Endodermal cell (in vitro differentiated cells): ENCODE data around the gene ARHGAP45. TPM values are rescaled to one million over a fixed set of nuclear protein-coding genes. Genes with fewer than 3 reads are reported as not detected.

Source experiments
- DNase-seq: peaks from one replicate; pipeline ENCODE4 v3.0.0-alpha.2; 2017
- H3K27ac ChIP-seq: 2 replicates; pipeline ENCODE4 v1.5.1; 2013; ENCODE audit warnings: mild to moderate bottlenecking, low read depth, low read length, moderate library complexity
- H3K27me3 ChIP-seq: 2 replicates; pipeline ENCODE4 v1.6.1; 2013; ENCODE audit warnings: mild to moderate bottlenecking, low read length, moderate library complexity; ENCODE audit not compliant: insufficient read depth, control insufficient read depth, poor library complexity, severe bottlenecking
- H3K36me3 ChIP-seq: 2 replicates; pipeline ENCODE4 v1.7.0; 2013; ENCODE audit warnings: mild to moderate bottlenecking, low read length, moderate library complexity; ENCODE audit not compliant: control insufficient read depth, insufficient read depth
- H3K4me1 ChIP-seq: one replicate; pipeline ENCODE4 v1.7.0; 2013; ENCODE audit warnings: low read length; ENCODE audit not compliant: control insufficient read depth, insufficient read depth
- H3K4me3 ChIP-seq: 2 replicates; pipeline ENCODE4 v1.5.1; 2013; ENCODE audit warnings: mild to moderate bottlenecking, low read length, moderate library complexity
- H3K9ac ChIP-seq: 2 replicates; pipeline ENCODE4 v1.6.1; 2013; ENCODE audit warnings: mild to moderate bottlenecking, low read length, moderate library complexity; ENCODE audit not compliant: poor library complexity, severe bottlenecking; ENCODE audit errors: extremely low read depth
- H3K9me3 ChIP-seq: 2 replicates; pipeline ENCODE4 v1.6.1; 2013; ENCODE audit warnings: mild to moderate bottlenecking, low read length, moderate library complexity; ENCODE audit not compliant: control insufficient read depth
- H3K27ac Mint-ChIP-seq: 2 replicates; pipeline ENCODE4 v1.8.0; 2020; ENCODE audit warnings: mixed read lengths
- H3K27me3 Mint-ChIP-seq: 2 replicates; pipeline ENCODE4 v1.8.0; 2021; ENCODE audit warnings: mild to moderate bottlenecking, mixed read lengths; ENCODE audit not compliant: insufficient read depth
- H3K36me3 Mint-ChIP-seq: 2 replicates; pipeline ENCODE4 v1.8.0; 2020; ENCODE audit warnings: low read depth, mixed read lengths
- H3K4me1 Mint-ChIP-seq: 2 replicates; pipeline ENCODE4 v1.8.0; 2020; ENCODE audit warnings: mixed read lengths
- H3K4me3 Mint-ChIP-seq: 2 replicates; pipeline ENCODE4 v1.8.0; 2020; ENCODE audit warnings: mild to moderate bottlenecking, moderate library complexity, mixed read lengths
- H3K9me3 Mint-ChIP-seq: 2 replicates; pipeline ENCODE4 v1.8.0; 2020; ENCODE audit warnings: mild to moderate bottlenecking, mixed read lengths
- CTCF ChIP-seq: fragments of 200-600 bp; sonication (generic); conservative IDR thresholded peaks from 2 replicates; pipeline ENCODE4 v1.5.0; 2021; ENCODE audit warnings: antibody characterized with exemption, mild to moderate bottlenecking
- WGBS, 2 experiments: methylation state at CpG; one replicate each; pipeline versions ENCODE4 v1.1.5 to v1.1.7; 2013; ENCODE audit warnings: missing lambda C conversion rate in 2 of 2, mixed read lengths in 1 of 2; ENCODE audit not compliant: insufficient coverage in 1 of 2, insufficient read length in 1 of 2; 5-methylcytosine and 5-hydroxymethylcytosine counted together
- total RNA-seq, 2 donors: library from RNA; stranded (reverse); fragmentation: NEBNext Ultra II Directional in 1 of 2; extraction: Animal tissue kit (Norgen Biotek cat#: 25700) in 1 of 2; gene quantifications; 2 replicates in 1 of 2; 3 replicates in 1 of 2; pipeline ENCODE4 v1.2.1, GENCODE V29; 2021

The ARHGAP45 gene
- total RNA-seq, 2 donors from 2014 or later, result 14.8 to 17.1 TPM

- Histone ChIP-seq H3K9ac (no peak overlapping the region), H3K27me3 (peaks cover 69% of the 10 kb centered on the region), H3K4me1 (peaks cover 5% of the 10 kb centered on the region), H3K27ac (no peak overlapping the region), H3K4me3 (no peak overlapping the region), H3K36me3 (no peaks in the 10 kb centered on the region), H3K9me3 (no peaks in the 10 kb centered on the region)
- H3K36me3 Mint-ChIP-seq, result peaks cover 1% of the 10 kb centered on the region
- peak; percentile 82 for DNase-seq
- no peak overlapping the region for H3K4me3 Mint-ChIP-seq
- 17 to 22% methylated on average over 21 of the region's 21 CpGs for WGBS, 2 experiments
- H3K27me3 Mint-ChIP-seq, result peaks cover 56% of the 10 kb centered on the region
- H3K27ac Mint-ChIP-seq, result no peak overlapping the region
- H3K4me1 Mint-ChIP-seq, result no peaks in the 10 kb centered on the region
- H3K9me3 Mint-ChIP-seq, result no peaks in the 10 kb centered on the region
- peak; percentile 60 for TF ChIP-seq CTCF
These were observed 3.6 kb downstream of the ARHGAP45 start for GRCh38 chr19:1070576-1070930.

- H3K9me3 Mint-ChIP-seq, result no peaks in the 10 kb centered on the region
- peaks cover 7% of the 10 kb centered on the region for H3K36me3 Mint-ChIP-seq
- H3K27ac ChIP-seq, result no peak overlapping the region
- H3K9me3 ChIP-seq, result no peaks in the 10 kb centered on the region
- peak overlapping the region; percentile 36 for H3K4me3 Mint-ChIP-seq
- no peak overlapping the region for H3K27ac Mint-ChIP-seq
- H3K27me3 ChIP-seq, result peaks cover 63% of the 10 kb centered on the region
- no peak overlapping the region for H3K9ac ChIP-seq
- WGBS, 2 experiments, result 4 to 7% methylated on average over 51 to 99 of the region's 99 CpGs
- peaks cover 50% of the 10 kb centered on the region for H3K27me3 Mint-ChIP-seq
- peaks cover 4% of the 10 kb centered on the region for H3K4me1 ChIP-seq
- no peaks in the 10 kb centered on the region for H3K36me3 ChIP-seq
- TF ChIP-seq CTCF, result no peak
- peak overlapping the region; percentile 23 for H3K4me3 ChIP-seq
- H3K4me1 Mint-ChIP-seq, result no peaks in the 10 kb centered on the region
- peak; percentile 81 for DNase-seq
These were observed 4.2 kb downstream of the ARHGAP45 start for GRCh38 chr19:1070931-1071791.

- Histone ChIP-seq H3K27ac (no peak overlapping the region), H3K4me1 (no peaks in the 10 kb centered on the region), H3K4me3 (no peak overlapping the region), H3K27me3 (peaks cover 49% of the 10 kb centered on the region), H3K9ac (no peak overlapping the region), H3K9me3 (no peaks in the 10 kb centered on the region), H3K36me3 (no peaks in the 10 kb centered on the region)
- Mint-ChIP-seq H3K9me3 (no peaks in the 10 kb centered on the region), H3K27ac (no peak overlapping the region), H3K4me1 (no peaks in the 10 kb centered on the region), H3K4me3 (no peak overlapping the region), H3K36me3 (peaks cover 9% of the 10 kb centered on the region), H3K27me3 (peaks cover 45% of the 10 kb centered on the region)
- DNase-seq, result no peak
- 92 to 96% methylated on average over 8 to 11 of the region's 11 CpGs for WGBS, 2 experiments
- TF ChIP-seq CTCF, result no peak
These were observed 5.5 kb downstream of the ARHGAP45 start for GRCh38 chr19:1072371-1073015.
